ENCODE measurements around the gene CFAP73.

GRCh38 chr12:113109360-113109759, 40.2 kb upstream of the CFAP73 start:
- no peak for TF ChIP-seq CTCF (IDR thresholded peaks at IDR 0.05)
- TF ChIP-seq POLR2A (IDR thresholded peaks at IDR 0.05): no peak

All from body of pancreas (tissue), 4 donors.